Measurements from ENCODE around the gene HNF4A. TPM values are rescaled to one million over a fixed set of nuclear protein-coding genes. Genes with fewer than 3 reads are reported as not detected.

Gene HNF4A
- total RNA-seq, 2 experiments from 2014 or later, result not detected

DNA sequence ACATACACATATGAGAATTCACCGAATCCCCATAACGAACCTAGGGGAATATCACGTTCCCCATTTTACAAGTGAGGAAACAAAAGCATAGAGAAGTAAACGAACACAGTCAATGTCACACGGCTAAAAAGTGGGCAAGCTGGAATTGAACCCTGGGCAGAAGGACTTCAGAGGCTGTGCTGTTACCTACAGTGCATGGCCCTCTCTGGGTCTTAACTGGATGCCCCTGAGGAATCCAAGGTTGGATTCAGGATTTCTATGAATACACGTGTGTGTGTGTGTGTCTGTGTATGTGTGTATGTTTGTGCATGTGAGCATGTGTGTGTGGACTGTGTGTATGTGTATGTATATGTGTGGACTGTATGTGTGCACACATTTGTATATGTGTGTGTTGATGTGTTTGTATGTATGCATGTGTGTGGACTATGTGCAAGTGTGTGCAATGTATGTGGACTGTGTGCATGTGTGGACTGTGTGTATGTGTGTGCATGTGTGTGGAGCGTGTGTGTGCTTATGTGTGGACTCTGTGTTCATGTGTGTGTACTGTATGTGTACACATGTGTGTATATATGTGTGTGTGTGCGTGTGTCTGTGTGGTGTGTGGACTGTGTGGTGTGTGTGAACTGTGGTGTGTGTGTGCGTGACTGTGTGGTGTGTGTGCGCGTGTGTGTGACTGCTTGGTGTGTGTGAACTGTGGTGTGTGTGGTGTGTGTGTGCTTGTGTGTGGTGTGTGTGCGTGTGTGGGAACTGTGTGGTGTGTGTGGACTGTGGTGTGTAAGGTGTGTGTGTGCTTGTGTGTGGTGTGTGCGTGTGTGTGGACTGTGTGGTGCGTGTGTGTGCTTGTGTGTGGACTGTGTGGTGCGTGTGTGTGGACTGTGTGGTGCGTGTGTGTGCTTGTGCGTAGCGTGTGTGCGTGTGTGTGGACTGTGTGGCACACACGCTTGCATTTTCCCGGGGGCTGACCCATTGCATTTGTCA lies 49.0 kb downstream of the HNF4A start:
- BruUV-seq (replicated peaks), result no TSS peak
- no peaks in the 10 kb centered on the region for H3K4me1 ChIP-seq (ENCODE audit: insufficient read depth, low read length, poor library complexity, severe bottlenecking)
- POLR2A ChIA-PET, result no interaction called here
- H3K27ac ChIP-seq (ENCODE audit: low read depth, low read length, poor library complexity, severe bottlenecking), result no peak overlapping the region
- DNase-seq (ENCODE audit: low spot score), result no peak
- H3K4me2 ChIP-seq (ENCODE audit: low read length), result no peak overlapping the region
- no peak overlapping the region for H2AFZ ChIP-seq (ENCODE audit: low read length)
- intact Hi-C loops (cut with micrococcal nuclease; ENCODE audit: unreplicated experiment), result no loop called here
- no peaks in the 10 kb centered on the region for H3K79me2 ChIP-seq (ENCODE audit: insufficient read depth, low read depth, low read length)
- H3K36me3 ChIP-seq (ENCODE audit: insufficient read depth, low read length), result no peaks in the 10 kb centered on the region
- no peaks in the 10 kb centered on the region for H4K20me1 ChIP-seq (ENCODE audit: insufficient read depth, low read length)
- H3K4me3 ChIP-seq (ENCODE audit: low read depth, low read length, poor library complexity, severe bottlenecking), result no peak overlapping the region
- TF ChIP-seq CTCF (conservative IDR thresholded peaks at IDR 0.05; ENCODE audit: low read length), result no peak
- TF ChIP-seq EZH2phosphoT487 (IDR thresholded peaks at IDR 0.05; ENCODE audit: borderline replicate concordance, low read depth, low read length), result no peak
- H3K9me2 ChIP-seq (ENCODE audit: insufficient read depth, low read length), result no peaks in the 10 kb centered on the region
- CTCF ChIA-PET (ENCODE audit: unreplicated experiment), result no interaction called here
- no peaks in the 10 kb centered on the region for H3K9me3 ChIP-seq (ENCODE audit: low read length)

DNA sequence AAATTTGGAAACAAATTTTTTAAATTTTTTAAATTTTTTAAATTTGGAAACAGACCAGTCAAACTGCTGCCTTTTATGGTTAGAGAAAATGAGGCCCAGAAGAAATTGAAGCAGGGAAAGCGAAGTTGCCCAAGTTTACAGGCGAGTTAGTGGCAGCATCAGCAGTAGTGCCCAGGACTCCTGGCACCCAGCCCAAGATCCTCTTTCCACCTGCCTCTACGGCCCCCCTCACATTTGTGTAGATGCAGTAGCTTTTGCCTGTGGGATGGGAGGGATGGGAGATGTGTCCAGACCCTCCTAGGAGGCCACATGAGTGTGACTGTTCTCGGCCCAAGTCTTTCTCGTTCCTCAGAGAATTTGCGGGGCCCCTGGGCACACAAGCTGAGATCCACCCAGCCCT lies 49.8 kb downstream of the HNF4A start:
- Histone ChIP-seq H3K4me3 (ENCODE audit: low read depth, low read length, poor library complexity, severe bottlenecking) (no peak overlapping the region), H3K79me2 (ENCODE audit: insufficient read depth, low read depth, low read length) (no peaks in the 10 kb centered on the region), H3K4me2 (ENCODE audit: low read length) (no peak overlapping the region), H3K9me2 (ENCODE audit: insufficient read depth, low read length) (no peaks in the 10 kb centered on the region), H3K4me1 (ENCODE audit: insufficient read depth, low read length, poor library complexity, severe bottlenecking) (no peaks in the 10 kb centered on the region), H3K9me3 (ENCODE audit: low read length) (no peaks in the 10 kb centered on the region), H3K27ac (ENCODE audit: low read depth, low read length, poor library complexity, severe bottlenecking) (no peak overlapping the region), H4K20me1 (ENCODE audit: insufficient read depth, low read length) (no peaks in the 10 kb centered on the region), H3K36me3 (ENCODE audit: insufficient read depth, low read length) (no peaks in the 10 kb centered on the region), H2AFZ (ENCODE audit: low read length) (no peak overlapping the region)
- no TSS peak for BruUV-seq (replicated peaks)
- intact Hi-C loops (cut with micrococcal nuclease; ENCODE audit: unreplicated experiment), result no loop called here
- TF ChIP-seq CTCF (conservative IDR thresholded peaks at IDR 0.05; ENCODE audit: low read length) (no peak), EZH2phosphoT487 (IDR thresholded peaks at IDR 0.05; ENCODE audit: borderline replicate concordance, low read depth, low read length) (no peak)
- no peak for DNase-seq (ENCODE audit: low spot score)
- ChIA-PET CTCF (ENCODE audit: unreplicated experiment) (no interaction called here), POLR2A (no interaction called here)

Data from OCI-LY7 (cell line).